IMR-90 (cell line): ENCODE measurements around the gene TEKT5. TPM values are rescaled to one million over a fixed set of nuclear protein-coding genes. Genes with fewer than 3 reads are reported as not detected.

Experiments used
- ATAC-seq: fragments of 200-7000 bp; cut with Tn5 transposase; 2 replicates; pipeline ENCODE4 v1.9.1; 2020; ENCODE audit warnings: low read depth, mild to moderate bottlenecking, moderate library complexity
- BruUV-seq: library from RNA; stranded (reverse); fragments of 400-500 nt; replicated peaks from 2 replicates; lab custom pipeline; 2021; lab: Mats Ljungman, UMichigan
- CTCF ChIA-PET: fragments of 300-600 bp; formaldehyde crosslinking; extraction: SDS; loops from one replicate; lab custom pipeline; 2021; ENCODE audit warnings: antibody characterized with exemption; lab: Yijun Ruan, JAX
- POLR2A ChIA-PET: fragments of 300-600 bp; sonication (Branson Sonifier 250); formaldehyde crosslinking; loops from one replicate; lab custom pipeline; 2022; ENCODE audit warnings: antibody characterized with exemption; ENCODE audit not compliant: unreplicated experiment; lab: Charles Lee
- DNase-seq: peaks from one replicate; pipeline ENCODE4 v3.0.0; 2013
- H2AFZ ChIP-seq: replicated peaks from 2 replicates; pipeline ENCODE3; 2013; ENCODE audit warnings: low read length, mild to moderate bottlenecking; ENCODE audit not compliant: poor library complexity
- H2AK5ac ChIP-seq: 2 replicates; pipeline ENCODE4 v1.6.1; 2013; ENCODE audit warnings: low read depth, low read length, inconsistent platforms
- H2AK9ac ChIP-seq: replicated peaks from 2 replicates; pipeline ENCODE3; 2013; ENCODE audit warnings: mild to moderate bottlenecking, low read depth, low read length, moderate library complexity; ENCODE audit not compliant: poor library complexity
- H2BK120ac ChIP-seq: 2 replicates; pipeline ENCODE4 v1.6.1; 2013; ENCODE audit warnings: low read depth, low read length, inconsistent platforms
- H2BK15ac ChIP-seq: 3 replicates; pipeline ENCODE4 v1.6.1; 2013; ENCODE audit warnings: low read depth, low read length, inconsistent platforms
- H2BK20ac ChIP-seq: 2 replicates; pipeline ENCODE4 v1.6.1; 2013; ENCODE audit warnings: low read depth, mild to moderate bottlenecking, inconsistent platforms, low read length, moderate library complexity
- H2BK5ac ChIP-seq: 2 replicates; pipeline ENCODE4 v1.6.1; 2013; ENCODE audit warnings: mild to moderate bottlenecking, low read depth, low read length, inconsistent platforms; ENCODE audit not compliant: poor library complexity, severe bottlenecking
- H3K14ac ChIP-seq: replicated peaks from 2 replicates; pipeline ENCODE4 v1.6.1; 2013; ENCODE audit warnings: low read depth, low read length, inconsistent platforms
- H3K18ac ChIP-seq: 2 replicates; pipeline ENCODE4 v1.6.1; 2013; ENCODE audit warnings: low read depth, low read length, control low read depth
- H3K23ac ChIP-seq: 2 replicates; pipeline ENCODE4 v1.6.1; 2013; ENCODE audit warnings: low read depth, low read length, inconsistent platforms
- H3K27ac ChIP-seq: 2 replicates; pipeline ENCODE4 v1.5.1; 2013; ENCODE audit warnings: mild to moderate bottlenecking, control low read depth, low read length; ENCODE audit not compliant: insufficient read depth
- H3K27me3 ChIP-seq: 2 replicates; pipeline ENCODE4 v1.6.1; 2013; ENCODE audit warnings: low read length; ENCODE audit not compliant: control insufficient read depth, insufficient read depth
- H3K36me3 ChIP-seq: 2 replicates; pipeline ENCODE4 v1.6.1; 2013; ENCODE audit warnings: low read length, mixed read lengths; ENCODE audit not compliant: control insufficient read depth, insufficient read depth
- H3K4ac ChIP-seq: 2 replicates; pipeline ENCODE4 v1.6.1; 2013; ENCODE audit warnings: low read depth, low read length, inconsistent platforms
- H3K4me1 ChIP-seq: 2 replicates; pipeline ENCODE4 v1.6.1; 2013; ENCODE audit warnings: low read length, mixed read lengths; ENCODE audit not compliant: control insufficient read depth, insufficient read depth
- H3K4me2 ChIP-seq: 2 replicates; pipeline ENCODE4 v1.6.1; 2013; ENCODE audit warnings: low read depth, mild to moderate bottlenecking, control low read depth, low read length, moderate library complexity
- H3K4me3 ChIP-seq: 2 replicates; pipeline ENCODE4 v1.5.1; 2013; ENCODE audit warnings: low read depth, mild to moderate bottlenecking, control low read depth, low read length, moderate library complexity; ENCODE audit not compliant: insufficient read depth
- H3K56ac ChIP-seq: 2 replicates; pipeline ENCODE4 v1.6.1; 2013; ENCODE audit warnings: low read length, inconsistent platforms; ENCODE audit not compliant: insufficient read depth; ENCODE audit errors: extremely low read depth
- H3K79me1 ChIP-seq, 2 experiments: 2 replicates each; pipeline ENCODE4 v1.6.1; 2013; ENCODE audit warnings: low read length in 2 of 2, inconsistent platforms in 1 of 2, low read depth in 1 of 2
- H3K9ac ChIP-seq: 2 replicates; pipeline ENCODE4 v1.6.1; 2013; ENCODE audit warnings: low read depth, low read length, control low read depth
- H3K9me1 ChIP-seq: 2 replicates; pipeline ENCODE4 v1.6.1; 2013; ENCODE audit warnings: low read length, inconsistent platforms; ENCODE audit not compliant: insufficient read depth
- H3K9me3 ChIP-seq: 2 replicates; pipeline ENCODE4 v1.6.1; 2013; ENCODE audit warnings: low read length; ENCODE audit not compliant: control insufficient read depth, insufficient read depth
- H4K20me1 ChIP-seq: 2 replicates; pipeline ENCODE4 v1.6.1; 2013; ENCODE audit warnings: low read length, inconsistent platforms; ENCODE audit not compliant: insufficient read depth
- H4K5ac ChIP-seq: 2 replicates; pipeline ENCODE4 v1.6.1; 2013; ENCODE audit warnings: mild to moderate bottlenecking, low read depth, low read length, control low read depth
- H4K8ac ChIP-seq, 2 experiments: 2 replicates each; pipeline ENCODE4 v1.6.1; 2013; ENCODE audit warnings: low read depth in 2 of 2, low read length in 2 of 2, control low read depth in 1 of 2, inconsistent platforms in 1 of 2
- H4K91ac ChIP-seq: 2 replicates; pipeline ENCODE4 v1.6.1; 2013; ENCODE audit warnings: low read depth, low read length, inconsistent platforms; ENCODE audit not compliant: insufficient read depth
- CTCF ChIP-seq: conservative IDR thresholded peaks from 2 replicates; pipeline ENCODE4 v1.5.1; 2012; ENCODE audit warnings: mild to moderate bottlenecking, low read depth, low read length, improper control_type of control experiment
- WGBS, 2 experiments: methylation state at CpG; one replicate each; pipeline versions ENCODE4 v1.1.5 to v1.1.7; 2013; ENCODE audit warnings: missing lambda C conversion rate in 2 of 2; ENCODE audit not compliant: insufficient read length in 1 of 2; ENCODE audit errors: extremely low coverage in 2 of 2; 5-methylcytosine and 5-hydroxymethylcytosine counted together
- dilution Hi-C: fragments of 300-500 bp; cut with HindIII; formaldehyde crosslinking; loops from one replicate; pipeline ENCODE4 v1.14.3; 2018; ENCODE audit warnings: low sequenced_read_pairs; ENCODE audit not compliant: unreplicated experiment
- in situ Hi-C: fragments of 300-500 bp; cut with MboI; formaldehyde crosslinking; loops from 3 replicates; pipeline ENCODE4 v1.14.3; 2019; ENCODE audit warnings: low sequenced_read_pairs, inconsistent platforms, mixed read lengths
- intact Hi-C: fragments of 100-400 bp; cut with micrococcal nuclease; formaldehyde crosslinking; loops from 2 replicates; pipeline ENCODE4 v1.10.0; 2022
- polyA plus RNA-seq, 3 experiments: library from polyadenylated mRNA; depleted of rRNA; stranded (reverse); fragments of >200 nt; gene quantifications; 2 replicates each; pipeline ENCODE4 v1.2.3, GENCODE V29; 2012; ENCODE audit warnings: low replicate concordance in 1 of 3
- total RNA-seq: library from RNA; depleted of rRNA; stranded (reverse); fragments of >200 nt; gene quantifications from 2 replicates; pipeline ENCODE4 v1.2.3, GENCODE V29; 2012

The TEKT5 gene
- total and polyA plus RNA-seq, 2 of the 4 experiments (the other 2 are of a cell fraction), result 0.17 TPM; not detected in 1

GRCh38 chr16:10601444-10602408 is 93.0 kb downstream of the TEKT5 start:
- H3K9ac ChIP-seq, result no peak overlapping the region
- no peak overlapping the region for H2AK9ac ChIP-seq
- H3K23ac ChIP-seq, result no peak overlapping the region
- POLR2A ChIA-PET, result no interaction called here
- no peak overlapping the region for H3K56ac ChIP-seq
- in situ Hi-C loops, result no loop called here
- 47% methylated on average over 3 of the region's 13 CpGs; no CpG with 5 or more reads in 1 of the 2 experiments for whole genome bisulfite sequencing, 2 experiments
- no peak overlapping the region for H3K27ac ChIP-seq
- DNase-seq, result no peak
- no peak overlapping the region; the same call in 1 of the 2 replicates for H2AK5ac ChIP-seq
- H3K79me1 ChIP-seq, result no peaks in the 10 kb centered on the region
- no peak overlapping the region for H3K4me3 ChIP-seq
- no peak overlapping the region for H2BK120ac ChIP-seq
- no peak overlapping the region for H2BK5ac ChIP-seq
- H4K8ac ChIP-seq, result no peak overlapping the region
- dilution Hi-C loops, result no loop called here
- H3K4me2 ChIP-seq, result no peak overlapping the region
- no peak for TF ChIP-seq CTCF
- H3K4me1 ChIP-seq, result peaks cover 2% of the 10 kb centered on the region; the same call in 1 of the 2 replicates
- H2BK20ac ChIP-seq, result no peak overlapping the region
- no peaks in the 10 kb centered on the region for H4K20me1 ChIP-seq
- no peaks in the 10 kb centered on the region for H3K9me1 ChIP-seq
- H2AFZ ChIP-seq, result peak overlapping the region; percentile 15
- intact Hi-C loops, result no loop called here
- H3K27me3 ChIP-seq, result peaks cover 17% of the 10 kb centered on the region
- no peak overlapping the region for H4K5ac ChIP-seq
- H3K4ac ChIP-seq, result no peak overlapping the region
- no peak overlapping the region for H3K14ac ChIP-seq
- peaks cover 2% of the 10 kb centered on the region for H3K9me3 ChIP-seq
- no TSS peak for BruUV-seq
- no peak overlapping the region for H2BK15ac ChIP-seq
- ATAC-seq, result no peak; the same call in 1 of the 2 replicates
- CTCF ChIA-PET, result no interaction called here
- H3K36me3 ChIP-seq, result no peaks in the 10 kb centered on the region
- no peak overlapping the region for H4K91ac ChIP-seq
- no peak overlapping the region for H3K18ac ChIP-seq
